NT2/D1 (cell line): ENCODE measurements around the gene SPOCK1.

ENCODE experiments used
- YY1 ChIP-seq: IDR thresholded peaks from 2 replicates; pipeline ENCODE4 v1.6.1; 2011; ENCODE audit not compliant: insufficient read length, insufficient read depth
- ZNF274 ChIP-seq: IDR thresholded peaks from 2 replicates; pipeline ENCODE4 v1.6.1; 2011; ENCODE audit warnings: mild to moderate bottlenecking, low read depth, low read length

DNA sequence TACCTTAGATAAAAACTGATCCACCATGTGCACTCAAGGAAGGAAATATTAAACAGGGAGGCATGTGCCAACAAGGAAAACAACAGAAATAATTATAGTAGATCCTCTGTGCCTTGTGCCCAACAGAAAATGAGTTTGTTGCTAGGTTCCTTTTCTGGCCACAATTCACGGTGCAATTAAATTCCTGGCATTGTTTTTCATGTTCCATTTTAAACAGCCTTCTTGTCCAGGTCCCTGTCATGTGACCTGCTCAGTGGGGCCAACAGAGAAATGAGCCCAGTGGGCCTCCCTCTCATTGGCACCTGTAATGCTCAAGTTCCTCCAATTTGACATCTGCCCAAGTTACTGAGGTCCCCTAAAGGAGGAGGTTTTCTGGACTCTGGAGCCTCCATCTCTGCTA lies 56.5 kb downstream of the SPOCK1 start:
- no peak for TF ChIP-seq ZNF274
- no peak for TF ChIP-seq YY1
